Osteoblast (primary cell): ENCODE measurements around the gene BANP. TPM values are rescaled to one million over a fixed set of nuclear protein-coding genes. Genes with fewer than 3 reads are reported as not detected.
A peak's percentile ranks its signal among the peaks of the same experiment; 100 is the strongest.

ENCODE experiments used
- DNase-seq: peaks from one replicate; pipeline ENCODE4 v3.0.0; 2011; ENCODE audit warnings: low spot score, mixed read lengths; ENCODE audit not compliant: insufficient read length; ENCODE audit errors: missing footprints
- H2AFZ ChIP-seq: 2 replicates; pipeline ENCODE4 v1.6.0; 2011; ENCODE audit warnings: mild to moderate bottlenecking, low read length
- H3K27ac ChIP-seq: 2 replicates; pipeline ENCODE4 v1.5.1; 2011; ENCODE audit warnings: mild to moderate bottlenecking, low read depth, low read length, moderate library complexity
- H3K27me3 ChIP-seq: 2 replicates; pipeline ENCODE4 v1.6.0; 2012; ENCODE audit warnings: mild to moderate bottlenecking, control low read depth, inconsistent platforms, low read length, moderate library complexity; ENCODE audit not compliant: insufficient read depth
- H3K36me3 ChIP-seq: 2 replicates; pipeline ENCODE4 v1.5.1; 2011; ENCODE audit warnings: mild to moderate bottlenecking, low read length, control low read depth, moderate library complexity; ENCODE audit not compliant: insufficient read depth
- H3K4me1 ChIP-seq: 2 replicates; pipeline ENCODE4 v1.5.1; 2011; ENCODE audit warnings: mild to moderate bottlenecking, low read length, control low read depth, moderate library complexity; ENCODE audit not compliant: insufficient read depth
- H3K4me2 ChIP-seq: 2 replicates; pipeline ENCODE4 v1.6.0; 2011; ENCODE audit warnings: mild to moderate bottlenecking, low read length; ENCODE audit not compliant: insufficient read depth
- H3K4me3 ChIP-seq: fragments of 200-600 bp; sonication (generic); 3 replicates; pipeline ENCODE4 v1.5.1; 2012; ENCODE audit warnings: mild to moderate bottlenecking, low read length, inconsistent platforms; ENCODE audit not compliant: insufficient read depth
- H3K79me2 ChIP-seq: 2 replicates; pipeline ENCODE4 v1.6.0; 2012; ENCODE audit warnings: mild to moderate bottlenecking, low read length, control low read depth, inconsistent platforms; ENCODE audit not compliant: insufficient read depth
- H3K9me3 ChIP-seq: 2 replicates; pipeline ENCODE4 v1.5.1; 2011; ENCODE audit warnings: low read depth, low read length, control low read depth
- H4K20me1 ChIP-seq: 2 replicates; pipeline ENCODE4 v1.6.0; 2012; ENCODE audit warnings: mild to moderate bottlenecking, low read length, control low read depth; ENCODE audit not compliant: insufficient read depth
- CTCF ChIP-seq: IDR thresholded peaks from 2 replicates; pipeline ENCODE4 v1.5.1; 2011; ENCODE audit warnings: mild to moderate bottlenecking, low read depth, low read length, moderate library complexity; ENCODE audit errors: extremely low read depth
- total RNA-seq: library from RNA; depleted of rRNA; stranded (reverse); fragments of >200 nt; gene quantifications from 2 replicates; pipeline ENCODE4 v1.2.3, GENCODE V29; 2012

BANP gene
- total RNA-seq, 1 donor, result 23.5 TPM

- DNase-seq, result peak; percentile 72
- H3K4me3 ChIP-seq, result no peak overlapping the region
- H3K79me2 ChIP-seq, result peaks cover 26% of the 10 kb centered on the region
- no peaks in the 10 kb centered on the region for H3K9me3 ChIP-seq
- no peaks in the 10 kb centered on the region for H4K20me1 ChIP-seq
- peaks cover 4% of the 10 kb centered on the region for H3K36me3 ChIP-seq
- H3K27ac ChIP-seq, result no peak overlapping the region
- no peaks in the 10 kb centered on the region for H3K27me3 ChIP-seq
- peaks cover 15% of the 10 kb centered on the region for H3K4me1 ChIP-seq
- TF ChIP-seq CTCF, result no peak
- H2AFZ ChIP-seq, result peak overlapping the region; percentile 9
- no peak overlapping the region for H3K4me2 ChIP-seq
Observed at GRCh38 chr16:87949071-87949744, 2.0 kb upstream of the BANP start.

GRCh38 chr16:87951552-87952538 lies 611 bp downstream of the BANP start:
- Histone ChIP-seq H3K27ac (peak overlapping the region; percentile 83), H3K4me3 (peak overlapping the region; percentile 97), H2AFZ (peak overlapping the region; percentile 5), H3K4me1 (peaks cover 29% of the 10 kb centered on the region), H3K36me3 (peaks cover 4% of the 10 kb centered on the region), H3K27me3 (no peaks in the 10 kb centered on the region), H3K9me3 (no peaks in the 10 kb centered on the region), H4K20me1 (peaks cover 11% of the 10 kb centered on the region), H3K79me2 (peaks cover 52% of the 10 kb centered on the region), H3K4me2 (peak overlapping the region; percentile 90)
- TF ChIP-seq CTCF, result peak; percentile 13
- peak; percentile 87 for DNase-seq

- Histone ChIP-seq H4K20me1 (peaks cover 13% of the 10 kb centered on the region), H3K27ac (peak overlapping the region; percentile 83), H3K4me3 (peak overlapping the region; percentile 97), H3K9me3 (no peaks in the 10 kb centered on the region), H3K79me2 (peaks cover 62% of the 10 kb centered on the region), H3K4me2 (peak overlapping the region; percentile 90), H3K27me3 (no peaks in the 10 kb centered on the region), H3K36me3 (peaks cover 4% of the 10 kb centered on the region), H3K4me1 (peaks cover 29% of the 10 kb centered on the region), H2AFZ (no peak overlapping the region)
- no peak for DNase-seq
- TF ChIP-seq CTCF, result no peak
Observed at GRCh38 chr16:87952751-87953150, 1.5 kb downstream of the BANP start.
